GM23338 (cell line): ENCODE measurements around the gene CDC42SE1. TPM values are rescaled to one million over a fixed set of nuclear protein-coding genes. Genes with fewer than 3 reads are reported as not detected.

Experiments used
- ATAC-seq: fragments of 200-7000 bp; cut with Tn5 transposase; 3 replicates; pipeline ENCODE4 v1.9.1; 2020
- DNase-seq: peaks from one replicate; pipeline ENCODE4 v3.0.0-alpha.2; 2015; ENCODE audit warnings: low spot score
- H2AFZ ChIP-seq: fragments of 200-600 bp; sonication (generic); 2 replicates; pipeline ENCODE4 v1.8.0; 2016; ENCODE audit warnings: antibody characterized with exemption, mild to moderate bottlenecking, moderate library complexity
- H3F3A ChIP-seq: fragments of 200-600 bp; sonication (generic); replicated peaks from 2 replicates; pipeline ENCODE4 v1.8.0; 2017; ENCODE audit warnings: antibody characterized with exemption, mixed run types, low read depth
- H3K27ac ChIP-seq: fragments of 200-600 bp; sonication (generic); 2 replicates; pipeline ENCODE4 v1.6.1; 2016; ENCODE audit warnings: low read depth
- H3K27me3 ChIP-seq: fragments of 200-600 bp; sonication (generic); 2 replicates; pipeline ENCODE4 v1.8.0; 2016; ENCODE audit warnings: mild to moderate bottlenecking, mixed run types, moderate library complexity; ENCODE audit not compliant: insufficient read depth
- H3K36me3 ChIP-seq: fragments of 200-600 bp; sonication (generic); 2 replicates; pipeline ENCODE4 v1.8.0; 2016; ENCODE audit warnings: mild to moderate bottlenecking; ENCODE audit not compliant: insufficient read depth
- H3K4me1 ChIP-seq: fragments of 200-600 bp; sonication (generic); 2 replicates; pipeline ENCODE4 v1.8.0; 2016; ENCODE audit warnings: mild to moderate bottlenecking, moderate library complexity; ENCODE audit not compliant: insufficient read depth
- H3K4me2 ChIP-seq: fragments of 200-600 bp; sonication (generic); 2 replicates; pipeline ENCODE4 v1.7.1; 2017; ENCODE audit warnings: mixed run types
- H3K4me3 ChIP-seq: fragments of 200-600 bp; sonication (generic); 2 replicates; pipeline ENCODE4 v1.6.1; 2016; ENCODE audit warnings: mixed run types
- H3K79me2 ChIP-seq: fragments of 200-600 bp; sonication (generic); replicated peaks from 2 replicates; pipeline ENCODE4 v1.8.0; 2017; ENCODE audit warnings: mild to moderate bottlenecking; ENCODE audit not compliant: insufficient read depth
- H3K9me2 ChIP-seq: fragments of 200-600 bp; sonication (generic); 2 replicates; pipeline ENCODE4 v1.8.0; 2017; ENCODE audit not compliant: insufficient read depth
- H4K20me1 ChIP-seq: fragments of 200-600 bp; sonication (generic); replicated peaks from 2 replicates; pipeline ENCODE4 v1.8.0; 2017; ENCODE audit warnings: mild to moderate bottlenecking; ENCODE audit not compliant: insufficient read depth
- H3K27ac Mint-ChIP-seq: 2 replicates; pipeline ENCODE4 v1.8.0; 2020; ENCODE audit warnings: inconsistent platforms, mild to moderate bottlenecking, moderate library complexity, mixed read lengths
- H3K27me3 Mint-ChIP-seq: 3 replicates; pipeline ENCODE4 v1.8.0; 2022; ENCODE audit warnings: low read depth, mild to moderate bottlenecking, moderate library complexity, mixed read lengths, inconsistent platforms; ENCODE audit not compliant: insufficient read depth, poor library complexity
- H3K36me3 Mint-ChIP-seq: 3 replicates; pipeline ENCODE4 v1.8.0; 2021; ENCODE audit warnings: low read depth, mild to moderate bottlenecking, inconsistent platforms, moderate library complexity, mixed read lengths
- H3K4me1 Mint-ChIP-seq: 3 replicates; pipeline ENCODE4 v1.8.0; 2020; ENCODE audit warnings: mild to moderate bottlenecking, inconsistent platforms, mixed read lengths
- H3K4me3 Mint-ChIP-seq: 3 replicates; pipeline ENCODE4 v1.8.0; 2021; ENCODE audit warnings: moderate library complexity, mild to moderate bottlenecking, inconsistent platforms, mixed read lengths
- H3K9me3 Mint-ChIP-seq: 3 replicates; pipeline ENCODE4 v1.8.0; 2020; ENCODE audit warnings: moderate library complexity, mild to moderate bottlenecking, inconsistent platforms, mixed read lengths
- CREB1 ChIP-seq: fragments of 250-450 bp; sonication (Bioruptor Pico); IDR thresholded peaks from 2 replicates; pipeline ENCODE4 v1.5.0; 2020; ENCODE audit warnings: low read depth, mild to moderate bottlenecking, moderate library complexity
- ETS1 ChIP-seq: IDR thresholded peaks from 2 replicates; pipeline ENCODE4 v1.6.1; 2016; ENCODE audit warnings: antibody characterized with exemption
- EZH2 ChIP-seq: fragments of 200-600 bp; sonication (generic); IDR thresholded peaks from one replicate; pipeline ENCODE4 v1.8.0; 2017; ENCODE audit warnings: antibody characterized with exemption, mild to moderate bottlenecking, low read depth; ENCODE audit not compliant: unreplicated experiment
- EZH2phosphoT487 ChIP-seq: fragments of 200-600 bp; sonication (generic); IDR thresholded peaks from one replicate; pipeline ENCODE4 v1.8.1; 2018; ENCODE audit warnings: antibody characterized with exemption; ENCODE audit not compliant: unreplicated experiment
- JUNB ChIP-seq: IDR thresholded peaks from one replicate; pipeline ENCODE4 v1.6.1; 2016; ENCODE audit warnings: antibody characterized with exemption; ENCODE audit not compliant: unreplicated experiment
- NANOG ChIP-seq: IDR thresholded peaks from 2 replicates; pipeline ENCODE4 v1.6.1; 2016; ENCODE audit warnings: antibody characterized with exemption, borderline replicate concordance
- POLR2AphosphoS5 ChIP-seq: IDR thresholded peaks from 2 replicates; pipeline ENCODE4 v1.6.1; 2016; ENCODE audit warnings: antibody characterized with exemption, low read depth
- STAT1 ChIP-seq: IDR thresholded peaks from one replicate; pipeline ENCODE4 v1.6.1; 2016; ENCODE audit warnings: antibody characterized with exemption; ENCODE audit not compliant: unreplicated experiment
- ZNF114 ChIP-seq: fragments of 250-450 bp; sonication (Bioruptor Pico); IDR thresholded peaks from 2 replicates; pipeline ENCODE4 v1.5.0; 2020; ENCODE audit warnings: mild to moderate bottlenecking, moderate library complexity
- ZNF331 ChIP-seq: fragments of 250-450 bp; sonication (Bioruptor Pico); IDR thresholded peaks from 2 replicates; pipeline ENCODE4 v1.5.0; 2020; ENCODE audit warnings: low read depth, mild to moderate bottlenecking, moderate library complexity
- ZNF462 ChIP-seq: fragments of 250-450 bp; sonication (Bioruptor Pico); IDR thresholded peaks from 2 replicates; pipeline ENCODE4 v1.5.0; 2020; ENCODE audit warnings: mild to moderate bottlenecking, moderate library complexity
- polyA plus RNA-seq: library from polyadenylated mRNA; unstranded; fragments of >200 nt; fragmentation: Nextera tagmentation; extraction: Ambion mirVana; gene quantifications from 2 replicates; pipeline ENCODE4 v1.2.1, GENCODE V29; 2016
- total RNA-seq: library from RNA; depleted of rRNA; stranded (reverse); fragments of >200 nt; shearing (Covaris generic); gene quantifications from 2 replicates; pipeline ENCODE4 v1.2.3, GENCODE V29; 2014
- TF ChIP-seq, protein P1 (sequence below), 2 experiments: fragments of 200-600 bp in 1 of 2; sonication (generic) in 1 of 2; conservative IDR thresholded peaks; 2 replicates each; pipeline versions ENCODE4 v1.5.1 to v1.6.1; 2016 to 2017; ENCODE audit warnings: antibody characterized with exemption in 2 of 2, low read depth in 2 of 2, mild to moderate bottlenecking in 2 of 2, moderate library complexity in 1 of 2
- TF ChIP-seq, protein P2 (sequence below): IDR thresholded peaks from one replicate; pipeline ENCODE4 v1.6.1; 2018; ENCODE audit warnings: antibody characterized with exemption; ENCODE audit not compliant: unreplicated experiment

CDC42SE1 gene
- total and polyA plus RNA-seq, 2 experiments from 2014 or later, result 18.3 to 49.1 TPM

- TF ChIP-seq JUNB (no peak), ZNF114 (CRISPR knock-in tag) (no peak), ZNF462 (CRISPR knock-in tag) (no peak), ZNF331 (CRISPR knock-in tag) (no peak), ETS1 (no peak), EZH2 (no peak), EZH2phosphoT487 (no peak), STAT1 (no peak), CREB1 (CRISPR knock-in tag) (no peak), POLR2AphosphoS5 (no peak), NANOG (no peak)
- TF ChIP-seq, protein P1, sequence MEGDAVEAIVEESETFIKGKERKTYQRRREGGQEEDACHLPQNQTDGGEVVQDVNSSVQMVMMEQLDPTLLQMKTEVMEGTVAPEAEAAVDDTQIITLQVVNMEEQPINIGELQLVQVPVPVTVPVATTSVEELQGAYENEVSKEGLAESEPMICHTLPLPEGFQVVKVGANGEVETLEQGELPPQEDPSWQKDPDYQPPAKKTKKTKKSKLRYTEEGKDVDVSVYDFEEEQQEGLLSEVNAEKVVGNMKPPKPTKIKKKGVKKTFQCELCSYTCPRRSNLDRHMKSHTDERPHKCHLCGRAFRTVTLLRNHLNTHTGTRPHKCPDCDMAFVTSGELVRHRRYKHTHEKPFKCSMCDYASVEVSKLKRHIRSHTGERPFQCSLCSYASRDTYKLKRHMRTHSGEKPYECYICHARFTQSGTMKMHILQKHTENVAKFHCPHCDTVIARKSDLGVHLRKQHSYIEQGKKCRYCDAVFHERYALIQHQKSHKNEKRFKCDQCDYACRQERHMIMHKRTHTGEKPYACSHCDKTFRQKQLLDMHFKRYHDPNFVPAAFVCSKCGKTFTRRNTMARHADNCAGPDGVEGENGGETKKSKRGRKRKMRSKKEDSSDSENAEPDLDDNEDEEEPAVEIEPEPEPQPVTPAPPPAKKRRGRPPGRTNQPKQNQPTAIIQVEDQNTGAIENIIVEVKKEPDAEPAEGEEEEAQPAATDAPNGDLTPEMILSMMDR (conservative IDR thresholded peaks at IDR 0.05; ENCODE audit: low read depth in 2 of 2), result no peak
- TF ChIP-seq, protein P2, sequence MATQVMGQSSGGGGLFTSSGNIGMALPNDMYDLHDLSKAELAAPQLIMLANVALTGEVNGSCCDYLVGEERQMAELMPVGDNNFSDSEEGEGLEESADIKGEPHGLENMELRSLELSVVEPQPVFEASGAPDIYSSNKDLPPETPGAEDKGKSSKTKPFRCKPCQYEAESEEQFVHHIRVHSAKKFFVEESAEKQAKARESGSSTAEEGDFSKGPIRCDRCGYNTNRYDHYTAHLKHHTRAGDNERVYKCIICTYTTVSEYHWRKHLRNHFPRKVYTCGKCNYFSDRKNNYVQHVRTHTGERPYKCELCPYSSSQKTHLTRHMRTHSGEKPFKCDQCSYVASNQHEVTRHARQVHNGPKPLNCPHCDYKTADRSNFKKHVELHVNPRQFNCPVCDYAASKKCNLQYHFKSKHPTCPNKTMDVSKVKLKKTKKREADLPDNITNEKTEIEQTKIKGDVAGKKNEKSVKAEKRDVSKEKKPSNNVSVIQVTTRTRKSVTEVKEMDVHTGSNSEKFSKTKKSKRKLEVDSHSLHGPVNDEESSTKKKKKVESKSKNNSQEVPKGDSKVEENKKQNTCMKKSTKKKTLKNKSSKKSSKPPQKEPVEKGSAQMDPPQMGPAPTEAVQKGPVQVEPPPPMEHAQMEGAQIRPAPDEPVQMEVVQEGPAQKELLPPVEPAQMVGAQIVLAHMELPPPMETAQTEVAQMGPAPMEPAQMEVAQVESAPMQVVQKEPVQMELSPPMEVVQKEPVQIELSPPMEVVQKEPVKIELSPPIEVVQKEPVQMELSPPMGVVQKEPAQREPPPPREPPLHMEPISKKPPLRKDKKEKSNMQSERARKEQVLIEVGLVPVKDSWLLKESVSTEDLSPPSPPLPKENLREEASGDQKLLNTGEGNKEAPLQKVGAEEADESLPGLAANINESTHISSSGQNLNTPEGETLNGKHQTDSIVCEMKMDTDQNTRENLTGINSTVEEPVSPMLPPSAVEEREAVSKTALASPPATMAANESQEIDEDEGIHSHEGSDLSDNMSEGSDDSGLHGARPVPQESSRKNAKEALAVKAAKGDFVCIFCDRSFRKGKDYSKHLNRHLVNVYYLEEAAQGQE, result no peak
- peaks cover 32% of the 10 kb centered on the region for H3K36me3 Mint-ChIP-seq
- peaks cover 13% of the 10 kb centered on the region for H3K27me3 Mint-ChIP-seq
Measured at GRCh38 chr1:151069103-151069486, 9.7 kb upstream of the CDC42SE1 start.

More at GRCh38 chr1:151069103-151069486, 9.7 kb upstream of the CDC42SE1 start:
- H3K9me3 Mint-ChIP-seq, result no peaks in the 10 kb centered on the region
- H3K27me3 ChIP-seq, result no peaks in the 10 kb centered on the region
- H2AFZ ChIP-seq, result no peak overlapping the region
- peak overlapping the region; percentile 99; the same call in 1 of the 2 replicates for H3K27ac ChIP-seq
- peaks cover 6% of the 10 kb centered on the region; the same call in 1 of the 2 replicates for H3K4me1 ChIP-seq
- peak overlapping the region; percentile 95; the same call in 1 of the 2 replicates for H3K4me2 ChIP-seq
- H3K79me2 ChIP-seq, result peaks cover 21% of the 10 kb centered on the region
- H3F3A ChIP-seq, result peaks cover 28% of the 10 kb centered on the region
- H4K20me1 ChIP-seq, result no peaks in the 10 kb centered on the region
- DNase-seq (no peak), ATAC-seq (no peak)
- H3K4me3 Mint-ChIP-seq, result peak overlapping the region; percentile 97
- H3K4me3 ChIP-seq, result 0 out of 2 replicates have a peak overlapping the region, but pooled peaks have one; percentile 92
- peaks cover 14% of the 10 kb centered on the region for H3K4me1 Mint-ChIP-seq
- H3K9me2 ChIP-seq, result no peaks in the 10 kb centered on the region
- H3K36me3 ChIP-seq, result 0 out of 2 replicates have a peak, but pooled peaks cover 2% of the 10 kb centered on the region
- H3K27ac Mint-ChIP-seq, result no peak overlapping the region
